WTC11 (cell line): Measurements from ENCODE around the gene ZNF599. TPM values are rescaled to one million over a fixed set of nuclear protein-coding genes. Genes with fewer than 3 reads are reported as not detected.

ENCODE experiments used
- ATAC-seq: fragments of 200-7000 bp; cut with Tn5 transposase; 2 replicates; pipeline ENCODE4 v1.10.0; 2021; ENCODE audit warnings: mild to moderate bottlenecking, moderate library complexity
- CTCF ChIA-PET: fragments of 300-600 bp; sonication (Branson Sonifier 250); formaldehyde crosslinking; loops from one replicate; lab custom pipeline; 2021; ENCODE audit warnings: antibody characterized with exemption; lab: Charles Lee
- POLR2A ChIA-PET: fragments of 350-600 bp; sonication (Branson Sonifier 250); formaldehyde crosslinking; loops from one replicate; lab custom pipeline; 2021; ENCODE audit warnings: antibody characterized with exemption; lab: Charles Lee
- DNase-seq: peaks from one replicate; pipeline ENCODE4 v3.0.0; 2021; ENCODE audit warnings: low spot score
- H3K27ac Mint-ChIP-seq: 2 replicates; pipeline ENCODE4 v1.8.0; 2021; ENCODE audit warnings: mixed read lengths
- H3K27me3 Mint-ChIP-seq: 2 replicates; pipeline ENCODE4 v1.8.0; 2021; ENCODE audit warnings: low read depth, mild to moderate bottlenecking, moderate library complexity, mixed read lengths
- H3K36me3 Mint-ChIP-seq: 2 replicates; pipeline ENCODE4 v1.8.0; 2021; ENCODE audit warnings: mixed read lengths
- H3K4me1 Mint-ChIP-seq: 2 replicates; pipeline ENCODE4 v1.8.0; 2022; ENCODE audit warnings: mixed read lengths
- H3K4me3 Mint-ChIP-seq: 2 replicates; pipeline ENCODE4 v1.8.0; 2021; ENCODE audit warnings: mild to moderate bottlenecking, moderate library complexity, mixed read lengths
- H3K9me3 Mint-ChIP-seq: 2 replicates; pipeline ENCODE4 v1.8.0; 2021; ENCODE audit warnings: mixed read lengths
- CBFB ChIP-seq: sonication (generic); formaldehyde crosslinking; IDR thresholded peaks from 2 replicates; pipeline ENCODE4 v1.8.1; 2022; ENCODE audit warnings: mild to moderate bottlenecking, low read depth, missing genetic modification reagents
- CREB1 ChIP-seq: sonication (generic); formaldehyde crosslinking; IDR thresholded peaks from 2 replicates; pipeline ENCODE4 v1.8.0; 2023; ENCODE audit warnings: mild to moderate bottlenecking, missing genetic modification reagents
- CREM ChIP-seq: sonication (generic); formaldehyde crosslinking; IDR thresholded peaks from 2 replicates; pipeline ENCODE4 v1.8.1; 2022; ENCODE audit warnings: mild to moderate bottlenecking, missing genetic modification reagents, moderate library complexity
- E2F5 ChIP-seq: sonication (generic); formaldehyde crosslinking; IDR thresholded peaks from 2 replicates; pipeline ENCODE4 v1.8.1; 2022; ENCODE audit warnings: mild to moderate bottlenecking, moderate library complexity, missing genetic modification reagents
- ERG ChIP-seq: fragments of 250-450 bp; sonication (Bioruptor Pico); IDR thresholded peaks from 2 replicates; pipeline ENCODE4 v1.8.0; 2021; ENCODE audit warnings: mild to moderate bottlenecking
- GABPB1 ChIP-seq: sonication (generic); formaldehyde crosslinking; IDR thresholded peaks from 2 replicates; pipeline ENCODE4 v1.8.1; 2023; ENCODE audit warnings: mild to moderate bottlenecking, missing genetic modification reagents
- GTF2I ChIP-seq: fragments of 250-450 bp; sonication (Bioruptor Pico); conservative IDR thresholded peaks from 2 replicates; pipeline ENCODE4 v1.4.0; 2021; ENCODE audit warnings: mild to moderate bottlenecking
- HMGA2 ChIP-seq: fragments of 250-450 bp; sonication (Bioruptor Pico); IDR thresholded peaks from 2 replicates; pipeline ENCODE4 v1.4.0; 2021; ENCODE audit warnings: mild to moderate bottlenecking, moderate library complexity
- KAT7 ChIP-seq: sonication (generic); formaldehyde crosslinking; IDR thresholded peaks from 2 replicates; pipeline ENCODE4 v1.8.1; 2023; ENCODE audit warnings: missing genetic modification reagents, mild to moderate bottlenecking, borderline replicate concordance
- MAX ChIP-seq: sonication (generic); formaldehyde crosslinking; IDR thresholded peaks from 2 replicates; pipeline ENCODE4 v1.8.0; 2022; ENCODE audit warnings: mild to moderate bottlenecking, missing genetic modification reagents
- TP53 ChIP-seq: sonication (generic); formaldehyde crosslinking; IDR thresholded peaks from 2 replicates; pipeline ENCODE4 v1.8.1; 2023; ENCODE audit warnings: mild to moderate bottlenecking, missing genetic modification reagents
- USF1 ChIP-seq: sonication (generic); formaldehyde crosslinking; IDR thresholded peaks from 2 replicates; pipeline ENCODE4 v1.8.0; 2022; ENCODE audit warnings: mild to moderate bottlenecking, missing genetic modification reagents
- USF2 ChIP-seq: sonication (generic); formaldehyde crosslinking; IDR thresholded peaks from 2 replicates; pipeline ENCODE4 v1.8.1; 2023; ENCODE audit warnings: mild to moderate bottlenecking, missing genetic modification reagents, moderate library complexity
- ZNF416 ChIP-seq: fragments of 250-450 bp; sonication (Bioruptor Pico); IDR thresholded peaks from 2 replicates; pipeline ENCODE4 v1.9.0; 2021; ENCODE audit warnings: mild to moderate bottlenecking, inconsistent platforms
- ZNF671 ChIP-seq: fragments of 250-450 bp; sonication (Bioruptor Pico); IDR thresholded peaks from 2 replicates; pipeline ENCODE4 v1.8.0; 2021; ENCODE audit warnings: mild to moderate bottlenecking
- total RNA-seq: library from RNA; stranded (reverse); gene quantifications from 3 replicates; pipeline ENCODE4 v1.2.3, GENCODE V29; 2021
- TF ChIP-seq, protein P1 (sequence below): sonication (generic); formaldehyde crosslinking; IDR thresholded peaks from 2 replicates; pipeline ENCODE4 v1.8.1; 2023; ENCODE audit warnings: mild to moderate bottlenecking, missing genetic modification reagents
- TF ChIP-seq, protein P2 (sequence below): fragments of 200-600 bp; IDR thresholded peaks from 2 replicates; pipeline ENCODE4 v1.8.0; 2022; ENCODE audit warnings: antibody characterized with exemption
- TF ChIP-seq, protein P3 (sequence below): sonication (generic); formaldehyde crosslinking; IDR thresholded peaks from 2 replicates; pipeline ENCODE4 v1.8.0; 2022; ENCODE audit warnings: mild to moderate bottlenecking, missing genetic modification reagents
- TF ChIP-seq, protein P4 (sequence below): fragments of 250-450 bp; sonication (Bioruptor Pico); IDR thresholded peaks from 2 replicates; pipeline ENCODE4 v2.1.2; 2022; ENCODE audit warnings: mild to moderate bottlenecking, moderate library complexity

ZNF599 gene
- total RNA-seq, 1 experiment from 2014 or later = 5.2 TPM

DNA sequence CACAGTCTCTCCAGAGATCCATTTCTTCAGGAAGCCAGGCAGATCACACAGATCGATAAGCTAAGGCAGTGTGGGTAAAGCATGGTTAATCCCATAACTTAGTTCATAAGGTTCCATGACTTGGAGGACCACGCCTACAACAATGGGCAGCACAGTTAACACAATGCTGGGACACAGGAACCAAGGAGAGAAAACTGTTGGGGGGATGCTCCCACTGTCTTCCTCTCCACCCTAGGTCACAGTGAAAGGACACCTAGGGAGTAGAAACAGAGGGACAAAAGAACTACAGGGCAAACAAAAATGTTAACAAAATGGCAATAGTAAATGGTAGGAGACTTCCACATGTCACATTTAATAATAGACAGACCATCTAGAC lies 59.8 kb downstream of the ZNF599 start (continued):
- TF ChIP-seq GTF2I (CRISPR knock-in tag) = no peak
- TF ChIP-seq E2F5 = no peak
- TF ChIP-seq, protein P1, sequence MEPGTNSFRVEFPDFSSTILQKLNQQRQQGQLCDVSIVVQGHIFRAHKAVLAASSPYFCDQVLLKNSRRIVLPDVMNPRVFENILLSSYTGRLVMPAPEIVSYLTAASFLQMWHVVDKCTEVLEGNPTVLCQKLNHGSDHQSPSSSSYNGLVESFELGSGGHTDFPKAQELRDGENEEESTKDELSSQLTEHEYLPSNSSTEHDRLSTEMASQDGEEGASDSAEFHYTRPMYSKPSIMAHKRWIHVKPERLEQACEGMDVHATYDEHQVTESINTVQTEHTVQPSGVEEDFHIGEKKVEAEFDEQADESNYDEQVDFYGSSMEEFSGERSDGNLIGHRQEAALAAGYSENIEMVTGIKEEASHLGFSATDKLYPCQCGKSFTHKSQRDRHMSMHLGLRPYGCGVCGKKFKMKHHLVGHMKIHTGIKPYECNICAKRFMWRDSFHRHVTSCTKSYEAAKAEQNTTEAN (CRISPR knock-in tag) = no peak
- TF ChIP-seq, all 79 proteins: peak for 0

DNA sequence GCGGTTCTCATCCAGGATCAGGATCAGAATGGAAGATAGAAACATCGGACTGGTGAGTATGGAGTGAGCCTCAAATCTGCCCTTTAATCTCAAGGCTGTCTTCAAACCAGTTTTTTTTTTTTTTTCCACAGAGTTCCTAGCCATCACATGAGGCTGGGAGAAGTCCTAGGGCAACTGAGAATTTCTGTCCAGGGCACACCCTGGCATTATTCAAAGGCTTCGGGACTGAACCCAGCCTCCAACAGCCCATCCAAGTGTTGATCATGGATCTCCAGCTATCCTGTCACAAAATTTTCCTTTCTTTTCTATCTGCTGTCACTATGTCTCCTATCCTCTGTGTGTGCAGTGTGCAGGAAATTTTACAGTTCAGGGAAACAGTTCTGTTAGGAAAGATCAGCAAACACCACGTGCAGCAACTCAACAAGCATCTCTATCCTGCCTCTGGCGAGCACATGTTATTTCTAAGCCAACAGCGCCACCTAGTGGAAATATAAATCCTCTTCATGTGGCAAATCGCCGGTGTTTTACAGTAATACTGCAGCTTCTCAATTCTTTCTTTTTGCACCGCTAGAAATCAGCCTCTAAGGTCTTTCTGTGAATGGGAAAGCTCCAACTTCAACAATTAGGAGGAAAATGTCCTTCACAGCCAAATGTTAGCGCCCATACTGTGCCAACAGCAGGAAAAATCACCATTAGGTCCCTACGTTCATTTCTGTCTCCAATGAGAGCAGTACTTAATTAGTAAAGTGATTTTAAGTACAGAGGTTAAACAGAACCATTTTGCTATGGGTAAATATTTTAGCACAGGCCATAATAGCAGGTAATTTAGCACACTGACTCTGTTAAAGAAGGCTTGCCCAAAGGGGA lies 60.4 kb downstream of the ZNF599 start:
- ChIA-PET POLR2A (interaction anchor here (0.6 to 1.7 kb wide), 2 partner anchors 35 to 210 kb away, joined by 4 to 6 read pairs; partner anchors contain the start of gene ZNF302), CTCF (interaction anchor here (0.6 to 2.7 kb wide), 14 partner anchors 35 to 969 kb away, joined by 3 to 26 read pairs (median 4); partner anchors contain the start of gene ZNF302)
- ATAC-seq (peak; percentile 47), DNase-seq (peak; percentile 40)
- H3K27ac Mint-ChIP-seq = peak overlapping the region; percentile 39; the same call in 1 of the 2 replicates
- peak; percentile 34; the same call in 1 of the 2 replicates for TF ChIP-seq USF2 (CRISPR knock-in tag)
- TF ChIP-seq CREM (CRISPR knock-in tag) = no peak
- TF ChIP-seq USF1 (CRISPR knock-in tag) = peak; percentile 32; the same call in 1 of the 2 replicates
- no peak for TF ChIP-seq HMGA2 (CRISPR knock-in tag)
- peak; percentile 50; the same call in 1 of the 2 replicates for TF ChIP-seq MAX (CRISPR knock-in tag)
- TF ChIP-seq, protein P2, sequence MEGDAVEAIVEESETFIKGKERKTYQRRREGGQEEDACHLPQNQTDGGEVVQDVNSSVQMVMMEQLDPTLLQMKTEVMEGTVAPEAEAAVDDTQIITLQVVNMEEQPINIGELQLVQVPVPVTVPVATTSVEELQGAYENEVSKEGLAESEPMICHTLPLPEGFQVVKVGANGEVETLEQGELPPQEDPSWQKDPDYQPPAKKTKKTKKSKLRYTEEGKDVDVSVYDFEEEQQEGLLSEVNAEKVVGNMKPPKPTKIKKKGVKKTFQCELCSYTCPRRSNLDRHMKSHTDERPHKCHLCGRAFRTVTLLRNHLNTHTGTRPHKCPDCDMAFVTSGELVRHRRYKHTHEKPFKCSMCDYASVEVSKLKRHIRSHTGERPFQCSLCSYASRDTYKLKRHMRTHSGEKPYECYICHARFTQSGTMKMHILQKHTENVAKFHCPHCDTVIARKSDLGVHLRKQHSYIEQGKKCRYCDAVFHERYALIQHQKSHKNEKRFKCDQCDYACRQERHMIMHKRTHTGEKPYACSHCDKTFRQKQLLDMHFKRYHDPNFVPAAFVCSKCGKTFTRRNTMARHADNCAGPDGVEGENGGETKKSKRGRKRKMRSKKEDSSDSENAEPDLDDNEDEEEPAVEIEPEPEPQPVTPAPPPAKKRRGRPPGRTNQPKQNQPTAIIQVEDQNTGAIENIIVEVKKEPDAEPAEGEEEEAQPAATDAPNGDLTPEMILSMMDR = peak; percentile 85
- H3K4me1 Mint-ChIP-seq = peaks cover 14% of the 10 kb centered on the region
- peaks cover 73% of the 10 kb centered on the region for H3K9me3 Mint-ChIP-seq
- peaks cover 34% of the 10 kb centered on the region for H3K36me3 Mint-ChIP-seq
- H3K27me3 Mint-ChIP-seq = peaks cover 55% of the 10 kb centered on the region
- peak overlapping the region; percentile 46 for H3K4me3 Mint-ChIP-seq

GRCh38 chr19:34711890-34712289 lies 61.1 kb downstream of the ZNF599 start:
- H3K4me1 Mint-ChIP-seq = peaks cover 14% of the 10 kb centered on the region
- POLR2A ChIA-PET = interaction anchor here (1.7 kb wide), 1 partner anchor 34 kb away, joined by 6 read pairs; the partner anchor contains the start of gene ZNF302
- peaks cover 55% of the 10 kb centered on the region for H3K27me3 Mint-ChIP-seq
- peaks cover 72% of the 10 kb centered on the region for H3K9me3 Mint-ChIP-seq
- ATAC-seq (peak; percentile 93), DNase-seq (no peak)
- peak overlapping the region; percentile 46 for H3K4me3 Mint-ChIP-seq
- H3K27ac Mint-ChIP-seq = 0 out of 2 replicates have a peak overlapping the region, but pooled peaks have one; percentile 10
- CTCF ChIA-PET = interaction anchor here (0.6 to 2.7 kb wide), 10 partner anchors 34 to 970 kb away, joined by 3 to 26 read pairs (median 4); partner anchors contain the start of gene ZNF302
- H3K36me3 Mint-ChIP-seq = peaks cover 38% of the 10 kb centered on the region
- no peak for TF ChIP-seq TP53 (CRISPR knock-in tag)
- TF ChIP-seq, protein P3, sequence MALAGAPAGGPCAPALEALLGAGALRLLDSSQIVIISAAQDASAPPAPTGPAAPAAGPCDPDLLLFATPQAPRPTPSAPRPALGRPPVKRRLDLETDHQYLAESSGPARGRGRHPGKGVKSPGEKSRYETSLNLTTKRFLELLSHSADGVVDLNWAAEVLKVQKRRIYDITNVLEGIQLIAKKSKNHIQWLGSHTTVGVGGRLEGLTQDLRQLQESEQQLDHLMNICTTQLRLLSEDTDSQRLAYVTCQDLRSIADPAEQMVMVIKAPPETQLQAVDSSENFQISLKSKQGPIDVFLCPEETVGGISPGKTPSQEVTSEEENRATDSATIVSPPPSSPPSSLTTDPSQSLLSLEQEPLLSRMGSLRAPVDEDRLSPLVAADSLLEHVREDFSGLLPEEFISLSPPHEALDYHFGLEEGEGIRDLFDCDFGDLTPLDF = no peak
- TF ChIP-seq KAT7 (CRISPR knock-in tag) = no peak
- TF ChIP-seq GABPB1 (CRISPR knock-in tag) = no peak
- TF ChIP-seq ZNF416 (CRISPR knock-in tag) = no peak
- TF ChIP-seq ERG = no peak
- no peak for TF ChIP-seq CREB1
- no peak for TF ChIP-seq CBFB (CRISPR knock-in tag)
- TF ChIP-seq, protein P4, sequence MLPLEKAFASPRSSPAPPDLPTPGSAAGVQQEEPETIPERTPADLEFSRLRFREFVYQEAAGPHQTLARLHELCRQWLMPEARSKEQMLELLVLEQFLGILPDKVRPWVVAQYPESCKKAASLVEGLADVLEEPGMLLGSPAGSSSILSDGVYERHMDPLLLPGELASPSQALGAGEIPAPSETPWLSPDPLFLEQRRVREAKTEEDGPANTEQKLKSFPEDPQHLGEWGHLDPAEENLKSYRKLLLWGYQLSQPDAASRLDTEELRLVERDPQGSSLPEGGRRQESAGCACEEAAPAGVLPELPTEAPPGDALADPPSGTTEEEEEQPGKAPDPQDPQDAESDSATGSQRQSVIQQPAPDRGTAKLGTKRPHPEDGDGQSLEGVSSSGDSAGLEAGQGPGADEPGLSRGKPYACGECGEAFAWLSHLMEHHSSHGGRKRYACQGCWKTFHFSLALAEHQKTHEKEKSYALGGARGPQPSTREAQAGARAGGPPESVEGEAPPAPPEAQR = no peak
- no peak for TF ChIP-seq ZNF671
